Chondrocyte (in vitro differentiated cells): Measurements from ENCODE around the gene SH2D3A. TPM values are rescaled to one million over a fixed set of nuclear protein-coding genes. Genes with fewer than 3 reads are reported as not detected.

Experiments used
- DNase-seq: peaks from one replicate; pipeline ENCODE4 v3.0.0; 2021; ENCODE audit warnings: mixed read lengths, low spot score
- H3K27ac Mint-ChIP-seq: one replicate; pipeline ENCODE4 v1.8.0; 2021; ENCODE audit warnings: mild to moderate bottlenecking, moderate library complexity, mixed read lengths; ENCODE audit not compliant: unreplicated experiment
- H3K27me3 Mint-ChIP-seq: 2 replicates; pipeline ENCODE4 v1.8.0; 2021; ENCODE audit warnings: low read depth, mixed read lengths
- H3K36me3 Mint-ChIP-seq: 2 replicates; pipeline ENCODE4 v1.8.0; 2021; ENCODE audit warnings: low read depth, mixed read lengths
- H3K4me1 Mint-ChIP-seq: 2 replicates; pipeline ENCODE4 v1.8.0; 2021; ENCODE audit warnings: low read depth, mild to moderate bottlenecking, mixed read lengths
- H3K4me3 Mint-ChIP-seq: one replicate; pipeline ENCODE4 v1.8.0; 2021; ENCODE audit warnings: mild to moderate bottlenecking, moderate library complexity, mixed read lengths; ENCODE audit not compliant: unreplicated experiment
- H3K9me3 Mint-ChIP-seq: 2 replicates; pipeline ENCODE4 v1.8.0; 2021; ENCODE audit warnings: low read depth, mixed read lengths
- CTCF ChIP-seq: fragments of 200-600 bp; sonication (generic); IDR thresholded peaks from 2 replicates; pipeline ENCODE4 v1.5.0; 2021; ENCODE audit warnings: antibody characterized with exemption, mild to moderate bottlenecking, moderate library complexity
- total RNA-seq: library from RNA; stranded (reverse); gene quantifications from 3 replicates; pipeline ENCODE4 v1.2.1, GENCODE V29; 2021

SH2D3A gene
- total RNA-seq, 1 donor from 2014 or later = 0.52 TPM

- Mint-ChIP-seq H3K4me1 (peaks cover 5% of the 10 kb centered on the region), H3K27ac (no peak overlapping the region), H3K27me3 (no peaks in the 10 kb centered on the region), H3K9me3 (no peaks in the 10 kb centered on the region), H3K36me3 (peaks cover 9% of the 10 kb centered on the region), H3K4me3 (no peak overlapping the region)
- no peak for TF ChIP-seq CTCF
- no peak for DNase-seq
Measured at GRCh38 chr19:6729573-6730152, 37.6 kb downstream of the SH2D3A start.

DNA sequence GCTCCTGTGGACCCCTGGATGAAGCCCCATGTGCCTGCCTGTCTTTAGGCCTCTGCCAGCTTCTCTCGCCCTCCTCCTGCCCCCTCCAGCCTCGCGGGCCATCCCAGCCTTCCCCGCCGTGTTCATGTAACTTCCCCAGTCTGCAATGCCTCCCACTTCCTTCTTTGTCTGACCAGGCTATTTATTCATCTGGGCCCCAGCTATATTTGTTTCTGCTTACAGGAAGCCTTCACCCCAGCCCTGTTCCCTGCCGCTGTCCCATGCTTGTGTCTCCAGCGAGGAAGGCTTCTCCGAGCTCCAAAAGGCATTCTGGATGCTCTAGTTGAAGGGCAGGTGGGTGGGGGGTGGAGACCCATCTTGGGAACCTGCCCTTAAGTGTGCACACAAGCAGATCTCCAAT, 38.9 kb downstream of the SH2D3A start:
- Mint-ChIP-seq H3K27ac (peak overlapping the region; percentile 45), H3K4me3 (no peak overlapping the region), H3K4me1 (peaks cover 6% of the 10 kb centered on the region), H3K27me3 (no peaks in the 10 kb centered on the region), H3K36me3 (peaks cover 6% of the 10 kb centered on the region), H3K9me3 (no peaks in the 10 kb centered on the region)
- no peak for TF ChIP-seq CTCF
- DNase-seq = no peak

GRCh38 chr19:6725513-6726231, 41.6 kb downstream of the SH2D3A start:
- Mint-ChIP-seq H3K27me3 (peaks cover 6% of the 10 kb centered on the region), H3K4me3 (no peak overlapping the region), H3K36me3 (peaks cover 2% of the 10 kb centered on the region), H3K9me3 (no peaks in the 10 kb centered on the region), H3K27ac (no peak overlapping the region), H3K4me1 (peaks cover 10% of the 10 kb centered on the region)
- TF ChIP-seq CTCF = no peak
- DNase-seq = no peak

- Mint-ChIP-seq H3K4me1 (peaks cover 10% of the 10 kb centered on the region), H3K27me3 (peaks cover 10% of the 10 kb centered on the region), H3K27ac (no peak overlapping the region), H3K9me3 (no peaks in the 10 kb centered on the region), H3K36me3 (peaks cover 2% of the 10 kb centered on the region), H3K4me3 (no peak overlapping the region)
- TF ChIP-seq CTCF = no peak
- no peak for DNase-seq
Measured at GRCh38 chr19:6724631-6725492, 42.4 kb downstream of the SH2D3A start.

DNA sequence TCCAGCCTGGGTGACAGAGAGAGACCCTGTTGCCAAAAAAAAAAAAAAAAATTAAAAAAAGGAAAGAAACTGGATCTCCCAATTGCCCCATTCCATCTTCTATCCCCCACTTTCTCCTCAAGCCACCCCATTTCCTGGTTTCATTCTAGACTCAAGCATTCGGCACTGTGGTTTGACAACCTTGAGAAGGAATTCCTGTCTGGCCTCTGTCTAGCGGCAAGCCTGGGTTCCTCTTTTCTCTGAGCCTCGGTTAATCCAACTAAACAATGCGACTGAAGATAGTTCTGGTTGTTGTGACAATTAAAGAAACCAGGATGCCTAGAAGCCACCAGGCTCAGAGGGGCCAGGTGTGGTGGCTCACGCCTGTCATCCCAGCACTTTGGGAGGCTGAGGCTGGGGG, 43.5 kb downstream of the SH2D3A start:
- no peak overlapping the region for H3K27ac Mint-ChIP-seq
- TF ChIP-seq CTCF = no peak
- peaks cover 17% of the 10 kb centered on the region for H3K27me3 Mint-ChIP-seq
- H3K4me1 Mint-ChIP-seq = peaks cover 10% of the 10 kb centered on the region
- H3K36me3 Mint-ChIP-seq = no peaks in the 10 kb centered on the region
- H3K9me3 Mint-ChIP-seq = no peaks in the 10 kb centered on the region
- no peak overlapping the region for H3K4me3 Mint-ChIP-seq
- peak; percentile 7 for DNase-seq
